ENCODE measurements around the gene PSMD11.

- TF ChIP-seq CTCF (conservative IDR thresholded peaks at IDR 0.05; ENCODE audit: low read depth, low read length) (peak; percentile 36; the same call in 1 of the 2 replicates), EZH2 (IDR thresholded peaks at IDR 0.05; ENCODE audit: low read length, unreplicated experiment) (no peak), EZH2phosphoT487 (IDR thresholded peaks at IDR 0.05; ENCODE audit: borderline replicate concordance, low read length) (no peak)
Measured at GRCh38 chr17:32497431-32498205, 53.3 kb downstream of the PSMD11 start.

All from PC-3 (cell line).